Left hindlimb (tissue), 1 donor: ENCODE data around the gene LTBP2.
A peak's percentile ranks its signal among the peaks of the same experiment; 100 is the strongest.

ENCODE experiments used
- DNase-seq: peaks from one replicate; pipeline ENCODE4 v3.0.0-alpha.2; 2018

The LTBP2 gene

DNA sequence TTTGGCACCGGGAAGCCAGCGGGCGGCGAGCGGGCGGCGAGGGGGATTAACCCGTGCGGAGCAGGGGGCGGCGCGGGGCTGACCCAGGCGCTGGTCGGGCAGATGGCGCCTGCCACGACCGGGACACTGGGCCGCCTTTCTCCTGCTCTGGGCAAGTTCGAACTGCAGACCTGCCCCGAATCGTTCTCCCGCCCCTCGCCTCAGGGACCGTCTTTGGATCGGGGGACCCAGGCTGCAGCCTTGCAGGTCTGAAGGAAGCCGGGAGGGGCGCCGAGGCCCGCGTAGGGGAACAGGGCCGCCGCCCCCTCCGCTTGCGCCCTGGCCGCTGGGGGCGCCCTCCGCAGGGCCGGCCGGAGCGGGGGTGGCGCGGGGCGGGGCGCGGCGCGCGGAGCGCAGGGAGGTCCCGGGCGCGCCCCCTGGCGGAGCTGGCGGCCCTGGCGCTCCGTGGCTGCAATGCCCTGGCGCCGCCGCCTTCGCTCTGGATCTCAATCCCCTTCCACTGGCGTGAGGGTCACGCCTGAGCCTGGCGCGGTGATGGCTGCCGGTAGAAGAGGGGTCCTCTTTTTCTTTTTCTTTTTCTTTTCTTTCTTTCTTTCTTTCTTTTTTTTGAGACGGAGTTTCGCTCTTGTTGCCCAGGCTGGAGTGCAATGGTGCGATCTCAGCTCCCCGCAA is 449 bp upstream of the LTBP2 start:
- DNase-seq: peak; percentile 81

DNA sequence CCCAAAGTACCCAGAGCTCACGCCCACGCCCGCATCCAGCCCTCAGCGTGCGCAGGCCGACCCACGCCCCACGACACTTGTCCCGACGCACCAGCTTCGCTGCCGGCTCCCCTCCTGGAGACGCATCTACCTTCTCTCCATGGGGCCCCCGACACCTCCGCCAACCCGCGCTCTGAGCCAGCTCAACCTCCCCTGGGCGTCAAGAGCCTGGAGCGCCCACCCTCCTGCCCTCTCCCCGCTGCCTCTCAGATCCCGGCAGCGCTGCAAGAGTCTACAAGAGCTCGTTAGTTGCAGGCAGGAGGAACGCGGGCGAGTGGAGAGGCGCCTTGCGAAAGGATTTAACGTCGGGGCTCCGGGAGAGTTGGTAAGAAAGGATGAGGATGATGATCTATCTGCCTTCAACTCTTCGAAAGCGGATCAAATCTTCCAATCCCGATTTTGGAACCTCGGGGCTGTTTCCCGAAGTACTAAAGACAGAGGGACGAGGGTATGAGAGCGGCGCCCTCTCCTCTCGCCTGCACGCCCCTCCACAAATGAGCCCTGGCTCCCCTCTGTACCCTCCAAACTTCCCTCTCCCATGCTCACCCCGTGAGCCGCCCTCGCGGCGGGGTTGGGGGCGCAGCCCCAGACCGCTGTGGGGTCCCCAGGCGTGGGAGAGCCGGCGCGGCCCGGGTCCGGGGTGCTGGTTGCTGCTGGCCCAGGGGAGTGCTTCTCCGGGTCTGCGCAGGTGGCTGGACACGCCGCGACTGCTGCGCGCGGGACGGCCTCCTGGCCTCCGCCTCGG is 979 bp downstream of the LTBP2 start:
- DNase-seq: no peak

DNA sequence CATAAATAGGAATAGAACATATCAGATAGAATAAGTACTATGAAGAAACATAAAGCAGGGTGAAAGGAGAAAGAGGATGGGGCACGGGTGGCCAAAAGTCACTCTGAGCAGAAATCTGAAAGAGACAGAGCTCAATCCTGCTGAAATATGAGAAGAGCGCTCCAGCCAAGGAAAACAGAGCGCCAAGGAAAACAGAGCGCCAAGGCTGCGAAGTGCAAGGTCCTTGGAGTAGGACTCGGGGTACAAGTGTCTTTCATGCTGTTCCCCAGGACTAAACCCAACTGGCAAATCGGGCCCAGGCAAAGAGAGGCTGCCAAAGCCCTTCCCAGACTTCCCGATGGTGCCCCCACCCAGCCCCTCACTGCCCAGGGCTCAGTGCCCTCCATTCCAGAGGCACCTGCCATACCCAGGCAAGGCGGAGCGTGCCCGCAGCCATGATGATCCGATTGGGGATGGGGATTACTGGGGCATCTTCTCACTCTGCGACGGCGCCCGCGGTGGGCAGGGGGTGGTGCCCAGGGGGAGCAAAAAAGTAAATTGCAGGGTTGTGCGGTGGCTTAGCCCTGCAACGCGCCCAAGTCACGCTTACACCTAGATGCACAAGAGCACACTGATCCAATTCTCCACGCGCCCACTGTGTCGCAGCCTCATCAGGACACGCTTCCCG is 1.7 kb downstream of the LTBP2 start:
- no peak for DNase-seq

DNA sequence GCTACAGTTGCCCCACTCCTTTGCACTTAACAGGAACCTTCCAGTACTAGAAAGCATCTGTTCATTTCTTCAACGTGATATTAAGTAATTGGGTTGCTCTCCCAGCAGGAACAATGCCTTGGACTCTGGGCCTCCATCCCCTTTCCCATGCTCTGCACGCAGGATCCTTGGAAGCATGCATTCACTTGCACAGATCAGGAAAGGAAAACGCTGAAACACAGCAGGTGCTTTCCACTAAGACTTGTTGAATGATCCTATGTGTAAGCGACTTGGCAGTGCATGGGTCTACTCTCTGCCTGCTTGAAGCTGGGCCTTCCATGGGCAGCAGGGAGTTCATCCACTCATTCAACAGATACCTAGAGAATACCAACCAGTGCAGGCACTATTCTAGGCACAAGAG is 2.3 kb downstream of the LTBP2 start:
- DNase-seq: no peak

DNA sequence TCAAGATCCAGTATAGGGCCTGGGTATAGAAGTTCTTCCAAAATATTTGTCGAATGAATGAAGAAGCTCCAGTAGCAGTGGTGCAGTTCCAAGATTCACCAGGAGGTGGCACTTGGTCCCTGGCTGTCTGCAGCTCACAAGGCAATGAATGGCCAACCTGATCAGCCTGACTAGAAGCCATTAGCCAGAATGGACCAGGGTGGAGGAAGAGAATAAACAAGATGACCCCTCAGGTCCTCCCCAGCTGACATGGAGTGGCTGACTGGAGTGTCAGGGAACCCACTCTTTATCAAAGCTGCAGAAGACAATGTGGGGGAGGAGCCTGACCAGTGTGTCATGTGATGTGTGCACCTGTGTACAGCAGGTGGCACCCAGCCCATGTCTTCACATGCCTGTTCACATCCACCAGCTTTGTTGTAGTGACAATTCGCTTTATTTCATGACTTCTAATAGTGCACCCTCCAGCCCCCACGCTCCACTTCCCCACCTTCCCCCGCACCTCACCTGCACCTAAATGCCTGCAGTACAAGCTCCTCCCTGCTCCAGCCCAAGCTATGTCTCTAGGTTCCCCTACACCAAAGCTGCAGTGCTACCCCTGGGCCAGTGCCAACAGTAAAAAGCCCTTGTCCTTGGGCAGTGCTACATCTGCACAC is 3.0 kb downstream of the LTBP2 start:
- peak; percentile 81 for DNase-seq

DNA sequence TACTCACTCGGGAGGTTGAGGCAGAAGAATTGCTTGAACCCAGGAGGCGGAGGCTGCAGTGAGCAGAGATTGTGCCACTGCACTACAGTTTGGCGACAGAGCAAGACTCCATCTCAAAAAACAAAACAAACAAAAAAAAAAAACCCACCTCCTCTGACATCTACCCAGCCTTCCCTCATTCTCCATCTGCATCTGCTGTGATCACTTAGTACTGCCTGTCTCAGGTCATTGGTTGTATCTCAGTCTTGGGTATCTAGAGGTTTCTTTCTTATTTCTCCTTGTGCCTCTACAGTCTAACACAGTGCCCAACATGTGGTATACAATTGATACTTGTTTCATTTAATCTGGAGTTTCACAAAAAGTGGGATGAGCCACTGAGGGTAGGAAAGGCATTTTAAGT is 5.3 kb downstream of the LTBP2 start:
- DNase-seq: no peak

DNA sequence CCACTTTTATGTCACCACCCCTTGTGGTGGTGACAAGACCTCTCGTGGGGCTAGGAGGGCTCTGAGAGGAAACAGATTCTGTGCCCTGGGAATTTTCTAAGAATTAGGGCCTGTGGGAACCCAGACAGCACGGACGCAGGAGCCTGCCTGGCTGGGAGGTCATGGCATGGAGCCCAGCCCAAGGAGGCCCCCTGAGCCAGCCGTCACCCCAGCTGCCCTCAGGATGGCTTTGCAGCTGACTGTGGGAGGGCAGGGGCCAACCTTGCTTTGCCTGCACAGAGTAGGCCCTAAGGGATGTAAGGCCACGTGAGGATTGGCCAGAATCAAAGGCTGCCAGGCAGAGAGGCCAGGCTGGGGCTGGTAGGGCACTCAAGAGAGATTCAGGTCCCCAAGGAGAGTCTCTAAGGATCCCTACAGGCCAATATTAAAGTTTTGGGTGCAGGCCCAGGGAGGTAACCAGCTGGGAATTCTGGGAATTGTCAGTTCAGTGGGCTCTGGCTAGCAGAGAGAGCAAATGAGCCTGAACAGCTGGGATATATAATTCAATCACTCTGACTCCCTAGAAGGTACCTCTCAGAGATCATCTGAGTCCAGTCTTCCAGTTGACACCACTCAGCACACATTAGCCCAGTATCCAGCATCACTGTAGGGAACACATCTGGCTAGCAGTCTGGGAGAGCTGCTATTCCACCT is 6.4 kb downstream of the LTBP2 start:
- DNase-seq: no peak

DNA sequence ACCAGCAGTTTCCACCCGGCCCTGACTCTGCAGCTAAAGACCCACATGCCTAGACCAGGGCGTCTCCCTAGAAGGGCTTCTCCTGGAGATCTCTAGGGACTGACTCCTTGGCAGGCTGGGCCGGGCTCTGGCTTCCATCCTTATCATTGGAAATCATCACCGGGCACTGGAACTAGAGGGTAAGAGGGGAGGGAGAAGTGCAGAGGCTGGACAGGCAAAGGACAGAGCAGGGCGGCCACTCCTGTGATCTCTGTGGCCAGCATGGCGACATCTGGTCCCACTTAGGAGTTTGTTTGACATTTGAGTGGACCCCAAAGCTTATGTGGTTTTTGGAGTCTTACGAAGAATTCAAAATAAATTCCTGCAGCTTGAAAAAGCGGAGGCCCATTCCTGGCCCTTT is 7.1 kb downstream of the LTBP2 start:
- DNase-seq: no peak

DNA sequence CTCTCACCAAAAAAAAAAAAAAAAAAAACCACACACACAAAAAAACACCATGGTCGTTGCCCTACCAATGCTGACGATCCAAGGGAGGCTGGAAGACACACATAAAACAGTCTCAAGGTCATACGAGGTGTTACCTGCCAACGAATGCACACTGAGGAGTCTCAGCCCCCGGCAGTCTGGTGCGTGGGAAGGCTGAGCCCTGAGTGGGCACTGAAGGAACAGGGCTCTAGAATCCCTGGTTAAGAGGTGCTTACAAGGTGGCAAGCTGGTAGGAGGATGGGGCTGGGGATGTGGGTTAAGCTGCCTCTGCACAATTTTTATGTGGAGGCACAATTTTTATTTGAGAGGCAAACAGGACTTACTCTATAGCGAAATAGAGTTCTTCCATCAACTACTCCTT is 7.9 kb downstream of the LTBP2 start:
- DNase-seq: no peak

DNA sequence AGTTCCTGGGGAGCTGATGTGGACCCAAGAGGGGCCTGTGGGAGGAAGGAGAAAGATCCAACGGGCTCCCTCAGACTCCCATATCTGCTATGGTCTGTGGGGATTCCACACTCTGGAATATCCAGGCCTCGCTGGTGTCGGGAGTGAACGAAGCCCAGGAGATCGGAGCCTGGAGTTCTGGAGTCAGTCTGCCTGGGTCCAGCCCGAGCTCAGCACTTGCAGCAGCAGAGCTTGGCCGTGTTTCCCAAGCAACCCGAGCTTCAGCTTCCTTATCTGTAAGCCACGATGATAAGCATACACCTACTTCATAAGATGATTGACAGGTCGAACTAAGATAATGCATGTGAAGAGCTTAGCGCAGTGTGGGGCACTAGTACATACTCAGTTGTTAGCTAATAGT is 10.1 kb downstream of the LTBP2 start:
- DNase-seq: no peak

DNA sequence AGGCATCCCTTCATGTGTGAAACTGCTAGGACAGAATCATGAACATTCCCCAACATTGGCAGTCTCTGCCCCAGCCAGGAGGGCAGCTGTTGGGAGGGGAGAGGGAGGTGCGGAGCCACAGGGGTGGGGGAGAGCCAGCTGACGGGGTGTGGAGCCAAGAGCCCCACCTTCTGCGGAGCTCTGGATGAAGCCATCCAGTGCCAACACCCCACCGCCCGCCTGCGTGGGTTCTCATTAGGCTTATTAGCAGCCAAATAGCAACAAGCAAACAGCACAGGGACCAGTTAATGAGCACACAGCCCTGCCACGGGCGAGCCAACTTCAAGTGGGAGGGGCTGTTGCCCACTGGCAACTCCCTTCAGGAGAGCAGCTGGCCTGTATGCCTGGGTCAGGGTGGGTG is 12.1 kb downstream of the LTBP2 start:
- peak; percentile 75 for DNase-seq

DNA sequence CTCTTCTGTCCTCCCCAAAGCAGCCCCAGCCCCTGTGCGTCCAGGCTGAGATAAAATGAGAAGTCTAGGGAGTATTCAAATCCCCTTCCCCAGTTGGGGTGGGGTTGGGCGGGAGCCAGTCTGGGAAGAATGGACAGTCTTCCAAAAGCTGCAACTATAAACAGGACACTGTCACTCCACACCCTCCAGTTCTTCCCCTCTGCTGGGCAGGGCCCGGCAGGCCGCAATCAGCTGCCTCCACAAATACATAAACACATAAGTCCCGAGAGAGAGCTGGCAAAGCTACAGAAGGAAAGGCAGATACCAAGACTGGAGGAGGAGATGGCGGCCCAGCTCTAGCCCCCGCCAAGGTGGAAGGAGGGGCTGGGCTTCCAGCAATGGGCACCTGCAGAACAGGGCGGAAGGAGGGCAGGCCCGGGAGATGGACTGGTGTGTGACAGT is 12.7 kb downstream of the LTBP2 start:
- peak; percentile 74 for DNase-seq

DNA sequence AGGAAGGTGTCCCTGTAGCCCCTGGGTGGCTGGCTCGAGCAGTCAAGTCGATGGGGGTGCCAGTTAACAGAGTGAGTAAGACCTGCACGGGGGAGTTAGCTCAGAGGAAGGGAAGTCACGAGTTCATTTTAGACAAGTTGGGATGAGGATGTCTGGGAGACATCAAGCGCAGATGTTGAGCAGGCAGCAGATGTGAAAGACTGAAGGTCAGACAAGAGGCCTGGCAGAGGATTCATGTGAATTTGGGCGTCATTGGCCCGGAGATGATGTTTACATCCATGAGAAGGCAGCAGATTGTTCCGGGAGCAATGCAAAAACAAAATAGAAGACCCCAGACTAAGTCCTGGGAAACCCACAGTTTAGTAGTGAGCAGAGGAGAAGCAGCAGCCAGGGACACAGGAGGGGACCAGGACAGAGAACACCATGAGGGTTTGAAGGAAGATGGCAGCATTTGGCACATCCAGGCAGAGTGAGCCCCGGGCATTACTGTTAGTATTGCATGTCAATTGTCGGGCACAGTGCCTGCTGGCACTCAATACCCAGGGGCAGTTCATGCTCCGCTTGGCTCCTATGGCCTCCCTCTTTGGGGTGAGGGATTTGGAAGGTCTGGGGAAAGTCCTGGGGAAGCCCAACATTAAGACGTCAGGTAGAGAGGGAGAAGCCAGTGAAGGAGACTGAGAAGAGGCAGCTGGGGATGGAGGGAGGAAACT is 15.1 kb downstream of the LTBP2 start:
- no peak for DNase-seq

DNA sequence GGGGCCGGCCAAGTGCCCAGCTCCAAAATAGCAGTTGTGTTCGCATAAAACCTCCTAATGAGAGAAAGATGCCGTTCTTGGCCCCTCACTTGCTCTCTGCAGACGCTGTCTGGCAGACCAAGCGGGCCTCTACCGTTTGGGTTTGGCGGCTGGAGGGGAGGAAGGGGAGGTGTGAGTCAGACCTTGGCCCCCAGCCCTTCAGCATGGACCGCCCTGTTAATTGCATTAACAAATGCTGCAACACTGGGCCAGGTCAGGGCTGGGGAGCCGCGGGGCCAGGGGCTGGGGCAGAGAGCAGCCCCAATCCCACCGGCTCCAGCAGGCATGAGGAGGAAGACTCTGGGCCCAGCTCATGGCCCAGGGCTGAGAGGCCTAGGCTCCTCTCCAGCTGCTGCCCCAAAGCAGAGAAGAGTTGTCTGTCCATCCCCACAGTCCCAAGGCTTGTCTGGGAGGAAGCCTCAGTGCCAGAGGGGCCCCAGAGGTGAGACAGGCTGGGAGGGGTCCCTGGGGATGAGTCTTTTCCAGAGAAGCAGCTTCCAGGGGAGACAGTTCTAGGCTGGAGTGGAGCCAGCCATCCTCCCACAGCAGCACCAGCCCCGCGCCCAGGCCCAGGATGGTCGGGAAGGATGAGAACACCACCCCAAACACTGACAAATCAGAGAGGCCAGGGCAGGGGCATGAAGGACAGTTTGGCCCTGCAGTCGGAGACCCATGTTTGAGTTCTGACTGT is 16.9 kb downstream of the LTBP2 start:
- DNase-seq: peak; percentile 92

DNA sequence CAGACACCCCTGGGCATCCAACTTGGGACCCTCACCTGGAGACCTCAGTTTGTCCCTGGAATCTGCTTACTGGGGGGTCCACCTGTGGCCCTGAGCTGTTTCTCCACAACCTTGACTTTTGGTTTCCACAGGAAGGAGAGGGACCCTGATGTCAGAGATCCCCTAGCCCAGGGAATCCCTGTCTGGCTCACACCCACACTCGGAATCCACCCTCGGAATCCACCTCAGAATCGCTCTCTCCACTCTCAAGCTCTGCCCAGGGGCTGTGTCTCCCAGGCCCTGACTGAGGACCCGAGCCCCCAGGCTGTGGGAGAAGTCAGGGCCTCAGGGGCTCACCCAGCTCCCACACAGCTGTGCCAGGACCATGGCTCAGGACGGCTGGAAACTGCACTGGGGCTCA is 17.4 kb downstream of the LTBP2 start:
- no peak for DNase-seq

DNA sequence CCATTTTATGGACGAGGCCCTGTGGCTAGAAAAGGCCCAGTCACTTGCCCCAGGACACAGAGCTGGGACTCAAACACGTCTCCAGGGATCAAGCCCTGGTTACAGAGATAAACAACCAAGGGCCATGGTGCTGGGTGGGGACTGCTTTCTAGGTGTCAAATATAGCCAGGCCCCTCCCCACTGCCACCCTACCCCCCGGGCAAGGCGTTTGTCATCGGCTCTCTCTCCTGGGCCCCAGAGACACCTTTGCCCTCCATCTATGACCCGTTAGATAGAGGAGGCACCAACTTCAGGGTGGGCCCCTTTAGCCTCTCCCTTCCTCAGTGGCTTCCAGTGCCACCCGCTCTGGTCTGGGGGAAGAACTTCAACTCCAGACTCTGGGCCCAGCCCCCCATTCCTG is 18.0 kb downstream of the LTBP2 start:
- no peak for DNase-seq

DNA sequence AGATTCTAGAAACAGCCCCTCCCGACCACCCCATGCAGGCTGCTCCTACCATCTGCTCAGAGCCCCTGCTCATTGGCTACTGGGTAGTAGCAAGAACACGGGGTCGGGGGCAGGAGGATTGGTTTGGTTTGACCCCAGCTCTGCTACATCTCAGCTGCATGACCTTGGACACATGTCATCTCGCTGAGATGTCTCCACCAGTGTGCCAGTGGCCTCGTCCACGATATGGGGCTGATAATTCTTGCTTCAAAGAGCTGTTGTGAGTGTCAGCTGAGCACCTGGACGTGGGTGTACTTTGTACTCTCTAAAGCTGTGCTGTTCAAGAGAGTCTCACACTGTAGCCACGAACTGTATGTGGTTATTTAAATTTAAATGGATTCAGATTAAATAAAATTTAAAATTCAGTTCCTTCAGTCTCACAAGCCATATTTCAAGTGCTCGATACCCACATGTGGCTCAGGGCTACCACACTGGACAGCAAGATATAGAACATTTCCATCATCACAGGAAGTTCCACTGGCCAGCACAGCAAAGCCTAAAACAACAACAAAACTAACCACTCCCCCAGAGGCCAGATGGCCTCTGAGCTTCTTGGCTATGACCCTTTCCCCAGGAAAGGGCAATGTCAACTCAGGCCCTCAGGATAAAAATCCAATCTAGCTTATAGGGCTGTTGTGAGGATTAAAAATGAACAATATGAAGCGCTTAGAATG is 18.6 kb downstream of the LTBP2 start:
- DNase-seq: no peak

DNA sequence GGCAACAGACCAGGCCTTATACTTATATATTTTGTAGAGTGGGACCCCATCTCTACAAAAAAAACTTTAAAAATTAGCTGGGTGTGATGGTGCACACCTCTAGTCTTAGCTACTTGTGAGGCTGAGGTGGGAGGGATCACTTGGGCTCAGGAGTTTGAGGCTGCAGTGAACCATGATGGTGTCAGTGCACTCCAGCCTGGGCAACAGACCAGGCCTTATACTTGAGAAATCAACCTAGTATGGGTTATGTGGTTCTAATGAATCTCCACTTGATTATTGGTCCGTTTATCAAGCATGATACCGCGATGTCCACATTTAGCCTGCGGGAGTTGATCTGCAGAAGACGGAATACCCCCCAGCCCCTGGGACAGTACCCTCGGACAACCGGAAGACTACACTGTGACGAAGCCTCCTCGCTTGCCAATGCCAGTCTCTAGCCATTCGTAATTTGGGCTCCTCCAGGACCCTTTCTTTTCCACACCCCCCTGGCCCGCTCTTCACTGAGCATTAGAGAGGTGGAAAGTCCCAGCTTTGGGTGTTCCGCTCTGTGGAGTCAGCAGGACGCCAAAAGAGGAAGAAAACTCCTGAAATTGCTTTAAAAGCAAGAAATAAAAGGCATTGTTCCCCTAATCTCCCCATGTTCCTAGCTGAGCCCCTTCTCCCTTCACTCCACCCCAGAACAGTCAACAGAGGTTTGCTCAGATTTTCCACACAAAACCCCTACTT is 19.4 kb downstream of the LTBP2 start:
- DNase-seq: no peak

DNA sequence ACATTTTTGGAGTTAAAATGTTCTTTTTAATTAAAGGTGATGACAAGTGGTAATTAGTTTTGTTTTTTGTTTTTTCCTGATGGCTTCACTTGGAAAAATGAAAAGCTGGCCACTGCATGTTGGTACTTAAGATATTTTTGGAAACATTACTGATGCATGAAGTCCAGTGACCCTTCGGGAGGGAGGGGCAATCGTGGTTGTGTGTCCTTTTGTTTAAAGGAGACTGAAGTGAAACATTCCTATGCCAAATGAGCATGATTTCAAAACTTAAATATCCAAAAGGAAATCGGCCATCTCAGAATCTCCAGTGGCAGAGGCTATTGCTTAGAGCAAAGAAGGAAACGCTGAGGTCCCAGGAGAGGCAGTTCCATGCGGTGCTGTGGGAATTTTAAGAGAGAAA is 20.1 kb downstream of the LTBP2 start:
- no peak for DNase-seq

DNA sequence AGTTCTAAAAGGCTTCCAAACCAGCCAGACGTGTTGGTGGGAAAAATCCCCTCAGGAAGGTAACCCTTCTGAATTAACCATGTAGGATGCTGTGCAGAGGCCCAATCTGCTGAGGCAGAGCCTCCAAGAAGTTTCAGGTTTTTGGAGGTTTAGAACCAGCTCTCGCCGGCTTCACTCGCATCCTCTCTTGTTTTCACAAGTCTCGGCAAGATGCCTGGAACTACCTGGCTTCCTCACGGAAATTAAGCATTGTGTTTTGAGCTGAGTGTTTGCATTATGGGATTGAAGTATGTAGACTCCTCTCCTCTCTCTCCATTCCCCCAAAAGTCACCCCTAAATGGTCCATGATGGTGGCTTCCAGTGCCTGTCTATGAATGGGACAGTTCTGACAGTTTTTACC is 20.6 kb downstream of the LTBP2 start:
- no peak for DNase-seq
